H9 (cell line): ENCODE measurements around the gene LMX1A. TPM values are rescaled to one million over a fixed set of nuclear protein-coding genes. Genes with fewer than 3 reads are reported as not detected.

Source experiments
- DNase-seq: peaks from one replicate; pipeline ENCODE4 v3.0.0-alpha.2; 2017
- H2AFZ ChIP-seq: one replicate; pipeline ENCODE4 v1.6.1; 2013; ENCODE audit warnings: mild to moderate bottlenecking, low read length, control low read depth, moderate library complexity
- H2AK5ac ChIP-seq: 2 replicates; pipeline ENCODE4 v1.6.1; 2013; ENCODE audit warnings: low read length, control low read depth, mixed read lengths; ENCODE audit not compliant: insufficient read length
- H2BK120ac ChIP-seq: one replicate; pipeline ENCODE4 v1.6.1; 2013; ENCODE audit warnings: low read depth, mild to moderate bottlenecking, low read length, control low read depth, inconsistent platforms; ENCODE audit not compliant: poor library complexity, severe bottlenecking
- H2BK12ac ChIP-seq: 2 replicates; pipeline ENCODE4 v1.6.1; 2013; ENCODE audit warnings: low read length, control low read depth, mixed read lengths, low read depth; ENCODE audit not compliant: insufficient read length
- H2BK15ac ChIP-seq: 2 replicates; pipeline ENCODE4 v1.6.1; 2013; ENCODE audit warnings: low read depth, low read length, control low read depth
- H2BK20ac ChIP-seq: one replicate; pipeline ENCODE4 v1.6.1; 2013; ENCODE audit warnings: low read depth, mild to moderate bottlenecking, low read length, control low read depth, inconsistent platforms; ENCODE audit not compliant: poor library complexity, severe bottlenecking
- H2BK5ac ChIP-seq: 2 replicates; pipeline ENCODE4 v1.6.1; 2013; ENCODE audit warnings: low read length, control low read depth, mixed read lengths; ENCODE audit not compliant: insufficient read length
- H3K14ac ChIP-seq: 2 replicates; pipeline ENCODE4 v1.6.1; 2013; ENCODE audit warnings: low read length, control low read depth; ENCODE audit not compliant: insufficient read depth
- H3K18ac ChIP-seq: 2 replicates; pipeline ENCODE4 v1.6.1; 2013; ENCODE audit warnings: low read depth, mild to moderate bottlenecking, mixed read lengths, low read length, control low read depth; ENCODE audit not compliant: insufficient read length
- H3K23ac ChIP-seq: 2 replicates; pipeline ENCODE4 v1.6.1; 2013; ENCODE audit warnings: low read length, control low read depth, mixed read lengths, low read depth; ENCODE audit not compliant: insufficient read length
- H3K23me2 ChIP-seq: 2 replicates; pipeline ENCODE4 v1.6.1; 2013; ENCODE audit warnings: low read depth, mild to moderate bottlenecking, mixed read lengths, low read length, control low read depth; ENCODE audit not compliant: insufficient read length, poor library complexity, severe bottlenecking
- H3K27ac ChIP-seq: 2 replicates; pipeline ENCODE4 v1.5.1; 2013; ENCODE audit warnings: low read length, control low read depth, mixed read lengths, low read depth; ENCODE audit not compliant: insufficient read length
- H3K27me3 ChIP-seq: 2 replicates; pipeline ENCODE4 v1.6.1; 2013; ENCODE audit warnings: low read length, control low read depth, inconsistent platforms; ENCODE audit not compliant: insufficient read depth
- H3K4ac ChIP-seq: 2 replicates; pipeline ENCODE4 v1.6.1; 2013; ENCODE audit warnings: low read depth, mild to moderate bottlenecking, control low read depth, inconsistent platforms, low read length, moderate library complexity
- H3K4me1 ChIP-seq: 2 replicates; pipeline ENCODE4 v1.6.1; 2013; ENCODE audit warnings: low read length, control low read depth, inconsistent platforms; ENCODE audit not compliant: insufficient read depth
- H3K4me2 ChIP-seq: 2 replicates; pipeline ENCODE4 v1.6.1; 2013; ENCODE audit warnings: low read length, control low read depth, mixed read lengths; ENCODE audit not compliant: insufficient read length, insufficient read depth
- H3K56ac ChIP-seq: 2 replicates; pipeline ENCODE4 v1.6.1; 2013; ENCODE audit warnings: low read depth, mild to moderate bottlenecking, mixed read lengths, low read length, control low read depth; ENCODE audit not compliant: insufficient read length
- H3K79me1 ChIP-seq: 2 replicates; pipeline ENCODE4 v1.6.1; 2013; ENCODE audit warnings: low read depth, mild to moderate bottlenecking, moderate library complexity, low read length, control low read depth, inconsistent platforms; ENCODE audit not compliant: insufficient read depth, poor library complexity, severe bottlenecking
- H3K79me2 ChIP-seq: 2 replicates; pipeline ENCODE4 v1.6.1; 2013; ENCODE audit warnings: low read length, control low read depth, inconsistent platforms; ENCODE audit not compliant: insufficient read depth
- H3K9ac ChIP-seq: 2 replicates; pipeline ENCODE4 v1.6.1; 2013; ENCODE audit warnings: low read length, control low read depth, mixed read lengths; ENCODE audit not compliant: insufficient read length; ENCODE audit errors: extremely low read depth
- H3K9me3 ChIP-seq: one replicate; pipeline ENCODE4 v1.6.1; 2013; ENCODE audit warnings: low read depth, low read length, inconsistent platforms; ENCODE audit not compliant: control insufficient read depth
- H3T11ph ChIP-seq: one replicate; pipeline ENCODE4 v1.6.1; 2013; ENCODE audit warnings: mild to moderate bottlenecking, low read length, control low read depth, inconsistent platforms
- H4K20me1 ChIP-seq: one replicate; pipeline ENCODE4 v1.6.1; 2013; ENCODE audit not compliant: control insufficient read depth, insufficient read length, insufficient read depth
- H4K5ac ChIP-seq: 2 replicates; pipeline ENCODE4 v1.6.1; 2013; ENCODE audit warnings: low read depth, mild to moderate bottlenecking, mixed read lengths, low read length, control low read depth; ENCODE audit not compliant: insufficient read length
- H4K8ac ChIP-seq: replicated peaks from 2 replicates; pipeline ENCODE4 v1.6.1; 2013; ENCODE audit warnings: low read length, control low read depth, mixed read lengths, low read depth; ENCODE audit not compliant: insufficient read length
- H4K91ac ChIP-seq: 2 replicates; pipeline ENCODE4 v1.6.1; 2013; ENCODE audit warnings: low read depth, mild to moderate bottlenecking, moderate library complexity, mixed read lengths, low read length, control low read depth; ENCODE audit not compliant: insufficient read length
- H3K27ac Mint-ChIP-seq, 3 experiments: 2 replicates in 2 of 3; 3 replicates in 1 of 3; pipeline ENCODE4 v1.8.0; 2020 to 2021; ENCODE audit warnings: mixed read lengths in 3 of 3, mild to moderate bottlenecking in 1 of 3, moderate library complexity in 1 of 3
- H3K27me3 Mint-ChIP-seq: 2 replicates; pipeline ENCODE4 v1.8.0; 2021; ENCODE audit warnings: low read depth, mild to moderate bottlenecking, moderate library complexity, mixed read lengths
- H3K36me3 Mint-ChIP-seq, 3 experiments: 2 replicates in 2 of 3; 3 replicates in 1 of 3; pipeline ENCODE4 v1.8.0; 2020 to 2021; ENCODE audit warnings: low read depth in 3 of 3, mixed read lengths in 3 of 3; ENCODE audit not compliant: insufficient read depth in 1 of 3
- H3K4me1 Mint-ChIP-seq, 2 experiments: 2 replicates each; pipeline ENCODE4 v1.8.0; 2020; ENCODE audit warnings: mixed read lengths in 2 of 2
- H3K4me3 Mint-ChIP-seq, 2 experiments: 2 replicates in 1 of 2; 3 replicates in 1 of 2; pipeline ENCODE4 v1.8.0; 2020 to 2021; ENCODE audit warnings: mild to moderate bottlenecking in 2 of 2, mixed read lengths in 2 of 2, moderate library complexity in 1 of 2
- H3K9me3 Mint-ChIP-seq, 2 experiments: 2 replicates in 1 of 2; 3 replicates in 1 of 2; pipeline ENCODE4 v1.8.0; 2020; ENCODE audit warnings: mild to moderate bottlenecking in 2 of 2, mixed read lengths in 2 of 2, moderate library complexity in 1 of 2
- WGBS: extraction: QIAGEN DNeasy Blood & Tissue Kit; methylation state at CpG from one replicate; pipeline ENCODE4 v1.1.7; 2013; ENCODE audit warnings: missing lambda C conversion rate, low lambda C conversion rate, mixed read lengths; ENCODE audit not compliant: insufficient read length; ENCODE audit errors: extremely low coverage; 5-methylcytosine and 5-hydroxymethylcytosine counted together
- total RNA-seq: library from RNA; stranded (reverse); gene quantifications from 2 replicates; pipeline ENCODE4 v1.2.1, GENCODE V29; 2021
- TF ChIP-seq, protein P1 (sequence below): fragments of 200-600 bp; sonication (generic); conservative IDR thresholded peaks from 3 replicates; pipeline ENCODE4 v1.8.0; 2021; ENCODE audit warnings: antibody characterized with exemption, mild to moderate bottlenecking

LMX1A gene
- total RNA-seq, 1 experiment from 2014 or later = not detected

DNA sequence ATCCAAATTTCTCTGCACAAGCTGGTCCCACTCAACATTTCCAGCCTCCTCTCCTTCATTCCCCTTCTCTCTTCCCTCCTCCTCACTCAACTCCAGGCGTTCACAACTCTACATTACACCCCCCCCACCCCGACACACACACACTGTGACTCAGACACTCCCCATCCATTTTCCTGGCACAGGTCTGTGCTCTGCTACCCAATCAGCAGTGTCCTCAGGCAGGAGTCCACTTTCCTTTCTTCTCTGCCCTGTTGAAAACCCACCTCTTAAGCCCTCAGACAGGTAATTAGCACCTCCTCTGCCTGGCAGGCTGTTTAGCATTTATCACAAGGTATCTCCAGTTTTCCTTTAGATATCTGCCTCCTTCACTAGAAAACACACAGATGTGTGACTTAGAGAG is 8.8 kb upstream of the LMX1A start:
- Histone ChIP-seq H3K9me3 (no peaks in the 10 kb centered on the region), H3T11ph (no peak overlapping the region), H2BK12ac (no peak overlapping the region), H2BK5ac (no peak overlapping the region), H3K23ac (no peak overlapping the region), H3K4me2 (no peak overlapping the region), H3K4ac (no peak overlapping the region), H2AFZ (no peak overlapping the region), H3K14ac (no peak overlapping the region), H3K9ac (no peak overlapping the region), H3K27me3 (peaks cover 4% of the 10 kb centered on the region; the same call in 1 of the 2 replicates), H2BK20ac (no peak overlapping the region), H2BK120ac (no peak overlapping the region), H3K56ac (no peak overlapping the region), H2AK5ac (no peak overlapping the region), H2BK15ac (no peak overlapping the region), H4K20me1 (no peaks in the 10 kb centered on the region), H3K4me1 (peaks cover 5% of the 10 kb centered on the region), H3K79me2 (no peaks in the 10 kb centered on the region), H4K8ac (no peak overlapping the region), H3K27ac (no peak overlapping the region), H3K23me2 (no peaks in the 10 kb centered on the region), H3K79me1 (no peaks in the 10 kb centered on the region), H4K91ac (no peak overlapping the region), H4K5ac (no peak overlapping the region), H3K18ac (no peak overlapping the region)
- no peaks in the 10 kb centered on the region for H3K36me3 Mint-ChIP-seq
- H3K27ac Mint-ChIP-seq = no peak overlapping the region
- DNase-seq = no peak
- TF ChIP-seq, protein P1, sequence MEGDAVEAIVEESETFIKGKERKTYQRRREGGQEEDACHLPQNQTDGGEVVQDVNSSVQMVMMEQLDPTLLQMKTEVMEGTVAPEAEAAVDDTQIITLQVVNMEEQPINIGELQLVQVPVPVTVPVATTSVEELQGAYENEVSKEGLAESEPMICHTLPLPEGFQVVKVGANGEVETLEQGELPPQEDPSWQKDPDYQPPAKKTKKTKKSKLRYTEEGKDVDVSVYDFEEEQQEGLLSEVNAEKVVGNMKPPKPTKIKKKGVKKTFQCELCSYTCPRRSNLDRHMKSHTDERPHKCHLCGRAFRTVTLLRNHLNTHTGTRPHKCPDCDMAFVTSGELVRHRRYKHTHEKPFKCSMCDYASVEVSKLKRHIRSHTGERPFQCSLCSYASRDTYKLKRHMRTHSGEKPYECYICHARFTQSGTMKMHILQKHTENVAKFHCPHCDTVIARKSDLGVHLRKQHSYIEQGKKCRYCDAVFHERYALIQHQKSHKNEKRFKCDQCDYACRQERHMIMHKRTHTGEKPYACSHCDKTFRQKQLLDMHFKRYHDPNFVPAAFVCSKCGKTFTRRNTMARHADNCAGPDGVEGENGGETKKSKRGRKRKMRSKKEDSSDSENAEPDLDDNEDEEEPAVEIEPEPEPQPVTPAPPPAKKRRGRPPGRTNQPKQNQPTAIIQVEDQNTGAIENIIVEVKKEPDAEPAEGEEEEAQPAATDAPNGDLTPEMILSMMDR = no peak
- H3K9me3 Mint-ChIP-seq = no peaks in the 10 kb centered on the region
- WGBS = no CpG with 5 or more reads among the region's 2 CpGs
- peaks cover 4 to 8% of the 10 kb centered on the region in 2 experiments for H3K4me1 Mint-ChIP-seq
- peaks cover 87% of the 10 kb centered on the region for H3K27me3 Mint-ChIP-seq
- H3K4me3 Mint-ChIP-seq = no peak overlapping the region
